Measurements from ENCODE around the gene PPP4R3B. TPM values are rescaled to one million over a fixed set of nuclear protein-coding genes. Genes with fewer than 3 reads are reported as not detected.

The PPP4R3B gene
- total and polyA plus RNA-seq, 2 of the 13 experiments (the other 11 are each of a cell fraction or from before 2014, with no cell fraction given): 24.2 to 53.0 TPM

- TF ChIP-seq, protein P1, sequence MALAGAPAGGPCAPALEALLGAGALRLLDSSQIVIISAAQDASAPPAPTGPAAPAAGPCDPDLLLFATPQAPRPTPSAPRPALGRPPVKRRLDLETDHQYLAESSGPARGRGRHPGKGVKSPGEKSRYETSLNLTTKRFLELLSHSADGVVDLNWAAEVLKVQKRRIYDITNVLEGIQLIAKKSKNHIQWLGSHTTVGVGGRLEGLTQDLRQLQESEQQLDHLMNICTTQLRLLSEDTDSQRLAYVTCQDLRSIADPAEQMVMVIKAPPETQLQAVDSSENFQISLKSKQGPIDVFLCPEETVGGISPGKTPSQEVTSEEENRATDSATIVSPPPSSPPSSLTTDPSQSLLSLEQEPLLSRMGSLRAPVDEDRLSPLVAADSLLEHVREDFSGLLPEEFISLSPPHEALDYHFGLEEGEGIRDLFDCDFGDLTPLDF (CRISPR knock-in tag; IDR thresholded peaks at IDR 0.05): no peak
- no peak for TF ChIP-seq JUND (CRISPR knock-in tag; IDR thresholded peaks at IDR 0.05)
- TF ChIP-seq MLLT10 (CRISPR knock-in tag; IDR thresholded peaks at IDR 0.05): no peak
- TF ChIP-seq NFE2 (CRISPR knock-in tag; IDR thresholded peaks at IDR 0.05): no peak
- no peak for TF ChIP-seq SP1 (IDR thresholded peaks at IDR 0.05)
- no peak for TF ChIP-seq SP1 (CRISPR knock-in tag; IDR thresholded peaks at IDR 0.05)
- no peak for TF ChIP-seq MXD1 (CRISPR knock-in tag; IDR thresholded peaks at IDR 0.05)
- TF ChIP-seq ZBTB4 (CRISPR knock-in tag; IDR thresholded peaks at IDR 0.05; ENCODE audit: borderline replicate concordance): no peak
- TF ChIP-seq ZNF317 (CRISPR knock-in tag; IDR thresholded peaks at IDR 0.05): no peak
- TF ChIP-seq ELF1 (CRISPR knock-in tag; IDR thresholded peaks at IDR 0.05): no peak; the same call in 1 of the 2 replicates
- no peak for TF ChIP-seq RNF2 (conservative IDR thresholded peaks at IDR 0.05; ENCODE audit: low read depth)
- no peak for TF ChIP-seq PAF1 (CRISPR knock-in tag; IDR thresholded peaks at IDR 0.05)
- no peak for TF ChIP-seq TAF15 (IDR thresholded peaks at IDR 0.05; ENCODE audit: low read depth, low read length, poor library complexity, severe bottlenecking)
- no peak for TF ChIP-seq ZNF230 (CRISPR knock-in tag; IDR thresholded peaks at IDR 0.05)
- TF ChIP-seq ZNF367 (CRISPR knock-in tag; IDR thresholded peaks at IDR 0.05; ENCODE audit: borderline replicate concordance): no peak
- TF ChIP-seq ZNF512 (CRISPR knock-in tag; IDR thresholded peaks at IDR 0.05): no peak
- TF ChIP-seq MAF1 (CRISPR knock-in tag; IDR thresholded peaks at IDR 0.05; ENCODE audit: borderline replicate concordance): no peak
- no peak for TF ChIP-seq ZNF136 (CRISPR knock-in tag; IDR thresholded peaks at IDR 0.05; ENCODE audit: low read depth)
- no peak for TF ChIP-seq ZNF720 (CRISPR knock-in tag; IDR thresholded peaks at IDR 0.05)
- TF ChIP-seq ZNF674 (CRISPR knock-in tag; IDR thresholded peaks at IDR 0.05; ENCODE audit: low read depth): no peak
- TF ChIP-seq ZNF670 (CRISPR knock-in tag; IDR thresholded peaks at IDR 0.05; ENCODE audit: borderline replicate concordance): no peak
- no peak; the same call in 1 of the 2 replicates for TF ChIP-seq CHD2 (IDR thresholded peaks at IDR 0.05; ENCODE audit: low read depth, low read length)
- TF ChIP-seq PRPF4 (IDR thresholded peaks at IDR 0.05; ENCODE audit: low read depth, low read length, poor library complexity, severe bottlenecking): no peak
- TF ChIP-seq ZBTB3 (CRISPR knock-in tag; IDR thresholded peaks at IDR 0.05; ENCODE audit: borderline replicate concordance, low read depth): no peak
- TF ChIP-seq ZNF766 (CRISPR knock-in tag; IDR thresholded peaks at IDR 0.05; ENCODE audit: borderline replicate concordance): peak; percentile 61; the same call in 1 of the 2 replicates
- TF ChIP-seq ZNF205 (CRISPR knock-in tag; IDR thresholded peaks at IDR 0.05): no peak; the same call in 1 of the 2 replicates
Observed at GRCh38 chr2:55618275-55619055, 1.0 kb upstream of the PPP4R3B start (continued).
